ENCODE results near the gene BSG. TPM values are rescaled to one million over a fixed set of nuclear protein-coding genes. Genes with fewer than 3 reads are reported as not detected.

The BSG gene
- total RNA-seq, 2 donors from 2014 or later = 176 to 264 TPM

DNA sequence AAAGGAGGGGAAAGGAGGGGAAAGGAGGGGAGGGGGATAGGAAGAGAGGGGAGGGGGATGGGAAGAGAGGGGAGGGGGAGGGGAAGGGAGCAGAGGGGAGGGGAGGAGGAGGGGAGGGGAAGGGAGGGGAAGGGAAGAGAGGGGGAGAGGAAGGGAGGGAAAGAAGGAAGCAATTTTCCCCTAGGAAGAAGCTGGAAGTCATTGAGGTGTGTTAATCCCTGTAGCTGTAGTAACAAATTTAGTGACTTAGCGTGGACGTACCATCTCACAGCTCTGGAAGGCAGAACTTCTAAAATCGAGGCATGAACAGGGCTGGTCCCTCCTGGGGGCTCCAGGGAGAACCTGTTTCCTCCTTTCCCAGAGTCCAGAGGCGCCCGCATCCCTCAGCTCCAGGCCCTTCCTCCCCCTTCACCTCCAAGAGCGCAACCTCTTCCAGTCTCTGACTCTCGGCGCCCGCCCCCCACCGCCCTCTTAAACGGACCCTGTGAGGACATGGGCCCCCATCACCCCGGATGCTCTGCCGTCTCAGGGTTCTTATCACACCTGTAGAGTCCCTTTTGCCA lies 46.5 kb upstream of the BSG start:
- intact Hi-C loops (cut with DNase I) = no loop called here
- Histone ChIP-seq H3K36me3 (replicated peaks in 1 of 2; ENCODE audit: insufficient read depth in 1 of 2, low read depth in 2 of 2) (no peaks in the 10 kb centered on the region), H3K4me1 (peaks cover 7% of the 10 kb centered on the region), H3K9me3 (no peaks in the 10 kb centered on the region), H3K27ac (no peak overlapping the region), H3K4me3 (no peak overlapping the region), H3K27me3 (no peaks in the 10 kb centered on the region)
- DNase-seq (no peak), ATAC-seq (no peak)
- TF ChIP-seq, protein P1, sequence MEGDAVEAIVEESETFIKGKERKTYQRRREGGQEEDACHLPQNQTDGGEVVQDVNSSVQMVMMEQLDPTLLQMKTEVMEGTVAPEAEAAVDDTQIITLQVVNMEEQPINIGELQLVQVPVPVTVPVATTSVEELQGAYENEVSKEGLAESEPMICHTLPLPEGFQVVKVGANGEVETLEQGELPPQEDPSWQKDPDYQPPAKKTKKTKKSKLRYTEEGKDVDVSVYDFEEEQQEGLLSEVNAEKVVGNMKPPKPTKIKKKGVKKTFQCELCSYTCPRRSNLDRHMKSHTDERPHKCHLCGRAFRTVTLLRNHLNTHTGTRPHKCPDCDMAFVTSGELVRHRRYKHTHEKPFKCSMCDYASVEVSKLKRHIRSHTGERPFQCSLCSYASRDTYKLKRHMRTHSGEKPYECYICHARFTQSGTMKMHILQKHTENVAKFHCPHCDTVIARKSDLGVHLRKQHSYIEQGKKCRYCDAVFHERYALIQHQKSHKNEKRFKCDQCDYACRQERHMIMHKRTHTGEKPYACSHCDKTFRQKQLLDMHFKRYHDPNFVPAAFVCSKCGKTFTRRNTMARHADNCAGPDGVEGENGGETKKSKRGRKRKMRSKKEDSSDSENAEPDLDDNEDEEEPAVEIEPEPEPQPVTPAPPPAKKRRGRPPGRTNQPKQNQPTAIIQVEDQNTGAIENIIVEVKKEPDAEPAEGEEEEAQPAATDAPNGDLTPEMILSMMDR (IDR thresholded peaks at IDR 0.05) = no peak
- no peak for TF ChIP-seq POLR2A (IDR thresholded peaks at IDR 0.05)
- 52 to 59% methylated on average over 13 of the region's 13 CpGs for WGBS, 2 donors

DNA sequence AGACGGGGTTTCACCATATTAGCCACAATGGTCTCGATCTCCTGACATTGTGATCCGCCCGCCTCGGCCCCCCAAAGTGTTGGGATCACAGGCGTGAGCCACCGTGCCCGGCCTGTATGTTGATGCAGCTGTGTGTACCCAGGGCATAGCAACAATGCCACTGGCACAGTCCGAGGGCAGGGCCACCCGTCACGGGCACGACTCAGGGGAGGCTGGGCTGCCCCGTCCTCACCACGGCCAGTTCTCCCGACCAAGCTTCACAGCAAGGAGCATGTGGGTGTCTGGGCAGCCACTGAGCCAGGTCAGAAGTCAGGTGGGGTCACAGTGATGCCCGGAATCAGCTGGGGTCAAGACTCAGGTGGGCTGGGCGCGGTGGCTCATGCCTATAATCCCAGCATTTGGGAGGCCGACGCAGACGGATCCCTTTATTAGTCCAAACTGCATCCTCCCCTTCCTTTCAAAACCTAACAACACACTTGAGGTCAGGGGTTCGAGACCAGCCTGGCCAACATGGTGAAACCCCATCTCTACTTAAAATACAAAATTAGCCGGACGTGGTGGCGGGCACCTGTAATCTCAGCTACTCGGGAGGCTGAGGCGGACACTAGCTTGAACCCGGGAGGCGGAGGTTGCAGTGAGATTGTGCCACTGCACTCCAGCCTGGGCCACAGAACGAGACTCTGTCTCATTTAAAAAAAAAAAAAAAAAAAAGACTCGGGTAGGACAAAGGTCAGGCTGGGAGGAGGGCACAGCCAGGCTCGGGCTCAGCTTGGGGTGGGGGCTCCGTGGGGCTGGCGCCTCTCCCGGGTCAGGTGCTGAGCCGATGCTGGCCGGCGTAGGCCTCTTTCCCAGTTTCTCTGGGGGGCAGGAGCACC lies 42.0 kb upstream of the BSG start:
- Histone ChIP-seq H3K4me3 (peak overlapping the region; percentile 66 to 95), H3K36me3 (replicated peaks in 1 of 2; ENCODE audit: insufficient read depth in 1 of 2, low read depth in 2 of 2) (no peaks in the 10 kb centered on the region), H3K4me1 (peaks cover 32% of the 10 kb centered on the region), H3K27ac (peak overlapping the region; percentile 80 to 96 (median 86)), H3K27me3 (no peaks in the 10 kb centered on the region), H3K9me3 (no peaks in the 10 kb centered on the region)
- TF ChIP-seq, protein P1 (IDR thresholded peaks at IDR 0.05) = no peak
- no peak for TF ChIP-seq POLR2A (IDR thresholded peaks at IDR 0.05)
- intact Hi-C loops (cut with DNase I) = no loop called here
- no peak for DNase-seq
- ATAC-seq = peak; percentile 4
- WGBS, 2 donors = 58% methylated on average over 27 to 38 of the region's 38 CpGs

DNA sequence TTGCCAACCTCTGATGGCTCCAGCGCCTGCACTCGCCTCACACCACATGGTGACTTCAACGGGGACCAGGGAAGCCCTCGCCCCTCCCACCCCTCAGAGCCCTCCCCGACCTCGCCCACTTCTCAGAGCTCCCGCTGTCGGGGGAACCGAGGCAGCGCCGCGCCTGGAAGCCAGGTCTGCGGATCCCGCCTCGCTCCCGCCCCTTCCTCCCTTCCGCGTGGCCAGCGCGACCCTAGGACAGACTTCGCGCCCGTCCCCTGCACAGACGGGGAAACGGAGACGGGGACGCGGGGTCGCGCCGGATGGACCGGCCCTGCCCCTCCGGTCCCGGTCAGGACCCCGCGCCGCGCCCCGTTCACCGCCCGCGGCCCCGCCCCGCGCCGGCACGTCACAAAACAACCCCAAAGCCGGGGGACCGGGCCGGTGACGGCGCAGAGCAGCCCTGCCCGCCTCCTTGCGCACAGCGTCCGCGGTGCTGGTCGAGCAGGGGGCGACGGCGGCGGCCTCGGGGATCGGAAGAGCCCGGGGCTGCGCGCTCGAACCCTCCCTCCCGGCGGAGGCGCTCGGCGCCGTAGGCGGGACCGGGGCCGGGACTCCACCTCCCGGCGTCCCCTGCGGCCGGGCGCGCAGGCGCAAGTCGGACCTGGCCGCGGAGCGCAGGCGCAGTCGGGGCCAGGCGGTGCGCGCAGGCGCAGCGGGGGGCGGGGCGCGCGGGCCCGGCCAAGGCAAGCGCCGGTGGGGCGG lies 41.2 kb upstream of the BSG start:
- Histone ChIP-seq H3K4me1 (peaks cover 37% of the 10 kb centered on the region), H3K9me3 (no peaks in the 10 kb centered on the region), H3K4me3 (peak overlapping the region; percentile 66 to 95), H3K36me3 (replicated peaks in 1 of 2; ENCODE audit: insufficient read depth in 1 of 2, low read depth in 2 of 2) (peaks cover 0 to 2% of the 10 kb centered on the region in 2 donors), H3K27me3 (no peaks in the 10 kb centered on the region), H3K27ac (peak overlapping the region; percentile 80 to 96 (median 86))
- DNase-seq = peak; percentile 79 to 88 (median 86)
- ATAC-seq = peak; percentile 91
- WGBS, 2 donors = 0 to 1% methylated on average over 2 to 71 of the region's 103 CpGs
- intact Hi-C loops (cut with DNase I) = no loop called here
- TF ChIP-seq POLR2A (IDR thresholded peaks at IDR 0.05) = peak; percentile 25 to 59 (median 31)
- TF ChIP-seq, protein P1 (IDR thresholded peaks at IDR 0.05) = peak in 1 of 7 experiments; percentile 28

DNA sequence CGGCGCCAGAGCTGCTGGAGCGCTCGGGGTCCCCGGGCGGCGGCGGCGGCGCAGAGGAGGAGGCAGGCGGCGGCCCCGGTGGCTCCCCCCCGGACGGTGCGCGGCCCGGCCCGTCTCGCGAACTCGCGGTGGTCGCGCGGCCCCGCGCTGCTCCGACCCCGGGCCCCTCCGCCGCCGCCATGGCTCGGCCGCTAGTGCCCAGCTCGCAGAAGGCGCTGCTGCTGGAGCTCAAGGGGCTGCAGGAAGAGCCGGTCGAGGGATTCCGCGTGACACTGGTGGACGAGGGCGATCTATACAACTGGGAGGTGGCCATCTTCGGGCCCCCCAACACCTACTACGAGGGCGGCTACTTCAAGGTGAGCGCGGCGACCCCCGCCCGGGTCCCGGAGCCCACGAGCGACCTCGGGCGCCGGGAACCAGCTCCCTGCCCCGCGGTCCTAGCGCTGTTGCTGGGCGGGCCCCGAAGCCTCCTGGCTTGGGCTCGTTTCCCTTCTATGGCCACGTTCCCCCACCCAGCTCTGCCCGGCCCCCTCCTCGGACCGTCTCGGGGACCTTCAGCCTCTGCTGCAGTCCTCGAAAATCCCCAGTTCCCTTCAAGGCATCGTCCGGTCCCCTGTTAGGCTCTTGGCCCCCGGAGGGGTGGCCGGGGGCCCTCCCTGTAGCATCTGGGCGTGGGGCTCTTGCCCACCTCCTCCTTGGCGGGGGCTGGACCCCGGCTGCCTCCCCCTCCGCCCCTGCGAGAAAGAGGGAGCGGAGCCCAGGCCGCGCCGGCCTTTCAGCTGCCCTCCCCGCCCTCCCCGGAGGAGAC lies 40.4 kb upstream of the BSG start, which contains the start of gene CDC34:
TSS of gene CDC34 (plus strand) at position 8 of the 808 bp plus-strand sequence. CDS start at position 180, 172 bp downstream.
- WGBS, 2 donors = 0 to 1% methylated on average over 17 to 53 of the region's 84 CpGs
- DNase-seq (no peak), ATAC-seq (peak; percentile 13)

More for the DNA sequence above, 40.4 kb upstream of the BSG start, which contains the start of gene CDC34:
- no peaks in the 10 kb centered on the region for H3K27me3 ChIP-seq
- peak within 1 kb of the TSS; percentile 80 to 96 (median 90) for H3K27ac ChIP-seq
- intact Hi-C loops (cut with DNase I) = no loop called here
- H3K9me3 ChIP-seq = no peaks in the 10 kb centered on the region
- TF ChIP-seq, protein P1 (IDR thresholded peaks at IDR 0.05) = no peak
- TF ChIP-seq POLR2A (IDR thresholded peaks at IDR 0.05) = no peak
- peak within 1 kb of the TSS; percentile 92 to 97 for H3K4me3 ChIP-seq
- peaks cover 37% of the 10 kb centered on the region for H3K4me1 ChIP-seq
- peaks cover 0 to 10% of the 10 kb centered on the region in 2 donors for H3K36me3 ChIP-seq (replicated peaks in 1 of 2; ENCODE audit: insufficient read depth in 1 of 2, low read depth in 2 of 2)
